Measurements from ENCODE around the gene FRMPD3.

FRMPD3 gene

GRCh38 chrX:107477406-107477805 lies 28.0 kb downstream of the FRMPD3 start:
- Histone ChIP-seq H3K36me3 (ENCODE audit: control insufficient read depth, low read length) (no peaks in the 10 kb centered on the region), H3K27ac (ENCODE audit: low read depth, low read length) (no peak overlapping the region), H3K79me2 (ENCODE audit: control insufficient read depth, low read length) (no peaks in the 10 kb centered on the region), H3K4me2 (ENCODE audit: low read length) (no peak overlapping the region), H3K9me2 (replicated peaks; ENCODE audit: control insufficient read depth, low read length) (no peaks in the 10 kb centered on the region), H3K4me3 (ENCODE audit: low read length) (no peak overlapping the region), H3F3A (ENCODE audit: control insufficient read depth, insufficient read depth) (no peaks in the 10 kb centered on the region), H4K20me1 (ENCODE audit: control insufficient read depth, insufficient read depth, low read depth, low read length) (no peaks in the 10 kb centered on the region), H3K4me1 (ENCODE audit: control insufficient read depth, low read length) (peaks cover 11% of the 10 kb centered on the region), H3K9me3 (ENCODE audit: control insufficient read depth, insufficient read depth, low read length) (no peaks in the 10 kb centered on the region), H3K27me3 (ENCODE audit: control insufficient read depth, low read length) (no peaks in the 10 kb centered on the region)
- TF ChIP-seq EZH2phosphoT487 (IDR thresholded peaks at IDR 0.05; ENCODE audit: borderline replicate concordance, low read length) (no peak), CTCF (IDR thresholded peaks at IDR 0.05; ENCODE audit: low read depth, low read length, poor library complexity, severe bottlenecking) (no peak)

GRCh38 chrX:107480272-107480671 lies 30.8 kb downstream of the FRMPD3 start:
- H3K4me2 ChIP-seq (ENCODE audit: low read length): no peak overlapping the region
- H3F3A ChIP-seq (ENCODE audit: control insufficient read depth, insufficient read depth): no peaks in the 10 kb centered on the region
- H3K9me3 ChIP-seq (ENCODE audit: control insufficient read depth, insufficient read depth, low read length): no peaks in the 10 kb centered on the region
- no peaks in the 10 kb centered on the region for H3K9me2 ChIP-seq (replicated peaks; ENCODE audit: control insufficient read depth, low read length)
- H3K27me3 ChIP-seq (ENCODE audit: control insufficient read depth, low read length): no peaks in the 10 kb centered on the region
- TF ChIP-seq EZH2phosphoT487 (IDR thresholded peaks at IDR 0.05; ENCODE audit: borderline replicate concordance, low read length): no peak
- no peaks in the 10 kb centered on the region for H3K79me2 ChIP-seq (ENCODE audit: control insufficient read depth, low read length)
- H3K4me3 ChIP-seq (ENCODE audit: low read length): no peak overlapping the region
- no peak overlapping the region for H3K27ac ChIP-seq (ENCODE audit: low read depth, low read length)
- H3K4me1 ChIP-seq (ENCODE audit: control insufficient read depth, low read length): peaks cover 22% of the 10 kb centered on the region
- no peaks in the 10 kb centered on the region for H4K20me1 ChIP-seq (ENCODE audit: control insufficient read depth, insufficient read depth, low read depth, low read length)
- H3K36me3 ChIP-seq (ENCODE audit: control insufficient read depth, low read length): no peaks in the 10 kb centered on the region

DNA sequence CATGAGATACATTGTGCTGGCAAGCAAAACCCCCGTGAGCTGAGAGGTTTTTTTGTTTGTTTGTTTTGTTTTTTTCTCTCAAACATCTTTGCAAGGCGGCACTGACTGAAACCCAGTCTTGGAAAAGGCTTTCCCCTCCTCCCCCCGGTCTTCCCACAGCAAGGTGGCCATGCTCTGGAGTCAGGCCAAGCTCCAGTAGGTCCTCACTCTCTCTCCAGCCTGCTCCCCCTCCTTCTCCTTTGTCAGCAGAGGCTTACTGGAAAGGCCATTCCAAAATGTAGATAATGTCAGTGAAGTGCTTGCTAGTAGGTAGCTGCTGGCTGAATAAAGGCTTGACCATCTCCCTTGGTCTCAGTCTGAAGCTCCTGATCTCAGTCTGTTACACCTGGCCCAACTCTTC lies 32.6 kb downstream of the FRMPD3 start:
- TF ChIP-seq CTCF (IDR thresholded peaks at IDR 0.05; ENCODE audit: low read depth, low read length, poor library complexity, severe bottlenecking) (no peak), EZH2phosphoT487 (IDR thresholded peaks at IDR 0.05; ENCODE audit: borderline replicate concordance, low read length) (no peak)
- Histone ChIP-seq H4K20me1 (ENCODE audit: control insufficient read depth, insufficient read depth, low read depth, low read length) (no peaks in the 10 kb centered on the region), H3K4me1 (ENCODE audit: control insufficient read depth, low read length) (peaks cover 20% of the 10 kb centered on the region), H3K9me2 (replicated peaks; ENCODE audit: control insufficient read depth, low read length) (no peaks in the 10 kb centered on the region), H3K27ac (ENCODE audit: low read depth, low read length) (no peak overlapping the region), H3K36me3 (ENCODE audit: control insufficient read depth, low read length) (no peaks in the 10 kb centered on the region), H3K4me2 (ENCODE audit: low read length) (no peak overlapping the region), H3K9me3 (ENCODE audit: control insufficient read depth, insufficient read depth, low read length) (no peaks in the 10 kb centered on the region), H3K4me3 (ENCODE audit: low read length) (no peak overlapping the region), H3K79me2 (ENCODE audit: control insufficient read depth, low read length) (no peaks in the 10 kb centered on the region), H3F3A (ENCODE audit: control insufficient read depth, insufficient read depth) (no peaks in the 10 kb centered on the region), H3K27me3 (ENCODE audit: control insufficient read depth, low read length) (no peaks in the 10 kb centered on the region)

- Histone ChIP-seq H4K20me1 (ENCODE audit: control insufficient read depth, insufficient read depth, low read depth, low read length) (no peaks in the 10 kb centered on the region), H3K4me1 (ENCODE audit: control insufficient read depth, low read length) (peaks cover 31% of the 10 kb centered on the region), H3F3A (ENCODE audit: control insufficient read depth, insufficient read depth) (no peaks in the 10 kb centered on the region), H3K9me3 (ENCODE audit: control insufficient read depth, insufficient read depth, low read length) (no peaks in the 10 kb centered on the region), H3K9me2 (replicated peaks; ENCODE audit: control insufficient read depth, low read length) (no peaks in the 10 kb centered on the region), H3K36me3 (ENCODE audit: control insufficient read depth, low read length) (no peaks in the 10 kb centered on the region), H3K27me3 (ENCODE audit: control insufficient read depth, low read length) (no peaks in the 10 kb centered on the region), H3K27ac (ENCODE audit: low read depth, low read length) (no peak overlapping the region), H3K79me2 (ENCODE audit: control insufficient read depth, low read length) (no peaks in the 10 kb centered on the region), H3K4me2 (ENCODE audit: low read length) (peak overlapping the region; percentile 51), H3K4me3 (ENCODE audit: low read length) (peak overlapping the region; percentile 19; the same call in 1 of the 2 replicates)
- no peak for TF ChIP-seq CTCF (IDR thresholded peaks at IDR 0.05; ENCODE audit: low read depth, low read length, poor library complexity, severe bottlenecking)
- TF ChIP-seq EZH2phosphoT487 (IDR thresholded peaks at IDR 0.05; ENCODE audit: borderline replicate concordance, low read length): no peak
Observed at GRCh38 chrX:107484002-107484726, 34.7 kb downstream of the FRMPD3 start.

Measured in DOHH2 (cell line).